Prostate gland (tissue), 2 donors: ENCODE data around the gene DLG4.

ENCODE experiments used
- CTCF ChIP-seq, 4 experiments: fragments of 200-600 bp in 2 of 4; fragments of 450-650 bp in 2 of 4; sonication (generic) in 2 of 4; IDR thresholded peaks; 1 replicate in 3 of 4; 2 replicates in 1 of 4; pipeline ENCODE4 v1.5.1; 2016 to 2019; ENCODE audit warnings: antibody characterized with exemption in 4 of 4, mild to moderate bottlenecking in 2 of 4, moderate library complexity in 2 of 4
- POLR2A ChIP-seq: fragments of 450-650 bp; IDR thresholded peaks from one replicate; pipeline ENCODE4 v1.6.1; 2016; ENCODE audit warnings: antibody characterized with exemption, mild to moderate bottlenecking
- POLR2AphosphoS5 ChIP-seq: sonication (generic); formaldehyde crosslinking; IDR thresholded peaks from one replicate; pipeline ENCODE4 v1.6.1; 2017; ENCODE audit warnings: antibody characterized with exemption

GRCh38 chr17:7137171-7137943, 82.3 kb downstream of the DLG4 start:
- TF ChIP-seq CTCF (IDR thresholded peaks at IDR 0.05), result no peak
- no peak for TF ChIP-seq POLR2A
- TF ChIP-seq POLR2AphosphoS5, result no peak
